GM12878 (cell line): ENCODE data around the gene SLC6A3.

ENCODE experiments used
- CTCF ChIP-seq, 3 experiments: IDR thresholded peaks in 2 of 3; conservative IDR thresholded peaks in 1 of 3; 2 replicates each; pipeline ENCODE4 v1.5.1; 2011; ENCODE audit warnings: low read depth in 3 of 3, low read length in 3 of 3, mild to moderate bottlenecking in 3 of 3, control low read depth in 2 of 3, moderate library complexity in 2 of 3, inconsistent platforms in 1 of 3, mixed read lengths in 1 of 3; ENCODE audit not compliant: control insufficient read depth in 2 of 3, insufficient read depth in 1 of 3; ENCODE audit errors: extremely low read depth in 1 of 3
- HCFC1 ChIP-seq: fragments of 150-350 bp; IDR thresholded peaks from 2 replicates; pipeline ENCODE4 v1.6.1; 2014; ENCODE audit warnings: low read length
- HDAC6 ChIP-seq: fragments of 200-600 bp; sonication (generic); IDR thresholded peaks from one replicate; pipeline ENCODE4 v1.8.0; 2017; ENCODE audit warnings: antibody characterized with exemption; ENCODE audit not compliant: unreplicated experiment
- NFIC ChIP-seq: IDR thresholded peaks from 2 replicates; pipeline ENCODE4 v1.6.1; 2012; ENCODE audit warnings: low read depth, mild to moderate bottlenecking, inconsistent platforms, low read length, moderate library complexity
- TCF7 ChIP-seq: IDR thresholded peaks from 2 replicates; pipeline ENCODE4 v1.6.1; 2014; ENCODE audit warnings: antibody characterized with exemption, borderline replicate concordance
- ZBTB4 ChIP-seq: fragments of 450-650 bp; formaldehyde crosslinking; IDR thresholded peaks from 2 replicates; pipeline ENCODE4 v1.4.0; 2022; ENCODE audit warnings: mild to moderate bottlenecking, moderate library complexity
- TF ChIP-seq, protein P1 (sequence below): IDR thresholded peaks from 2 replicates; pipeline ENCODE4 v1.6.1; 2011; ENCODE audit warnings: low read depth, low read length, improper control_type of control experiment, borderline replicate concordance

DNA sequence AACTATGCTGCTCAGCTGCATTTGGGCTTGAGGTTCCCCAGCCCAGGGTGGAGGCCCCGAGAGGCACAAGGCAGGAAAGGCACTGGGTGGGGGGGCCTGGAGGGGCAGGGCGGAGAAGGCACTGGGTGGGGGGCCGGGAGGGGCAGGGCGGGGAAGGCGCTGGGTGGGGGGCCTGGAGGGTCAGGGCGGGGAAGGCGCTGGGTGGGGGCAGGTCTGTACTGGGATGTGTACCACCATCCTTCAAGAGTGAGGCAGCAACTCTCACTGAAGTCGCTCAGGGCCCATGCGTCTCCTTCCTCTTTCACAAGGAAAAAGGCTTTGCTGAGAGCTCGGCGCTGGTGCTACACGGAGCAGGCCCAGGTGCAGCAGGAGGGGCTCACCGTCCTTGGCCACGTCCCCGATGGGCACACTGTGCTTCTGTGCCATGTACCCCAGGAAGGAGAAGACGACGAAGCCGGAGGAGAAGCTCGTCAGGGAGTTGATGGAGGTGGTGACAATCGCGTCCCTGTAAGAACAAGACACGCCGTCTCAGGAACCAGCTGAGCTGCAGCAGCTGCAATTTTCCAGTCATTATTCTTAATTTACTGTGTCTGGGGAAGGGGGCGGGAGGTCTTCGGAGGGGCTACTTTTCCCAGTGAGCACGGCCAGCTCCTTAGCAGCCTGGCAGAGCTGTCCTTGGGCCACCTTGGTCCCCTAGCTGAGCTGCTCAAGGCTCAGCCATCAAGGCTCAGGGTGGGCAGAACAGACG, 30.8 kb downstream of the SLC6A3 start:
- TF ChIP-seq, protein P1, sequence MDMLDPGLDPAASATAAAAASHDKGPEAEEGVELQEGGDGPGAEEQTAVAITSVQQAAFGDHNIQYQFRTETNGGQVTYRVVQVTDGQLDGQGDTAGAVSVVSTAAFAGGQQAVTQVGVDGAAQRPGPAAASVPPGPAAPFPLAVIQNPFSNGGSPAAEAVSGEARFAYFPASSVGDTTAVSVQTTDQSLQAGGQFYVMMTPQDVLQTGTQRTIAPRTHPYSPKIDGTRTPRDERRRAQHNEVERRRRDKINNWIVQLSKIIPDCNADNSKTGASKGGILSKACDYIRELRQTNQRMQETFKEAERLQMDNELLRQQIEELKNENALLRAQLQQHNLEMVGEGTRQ: no peak
- TF ChIP-seq HDAC6 (no peak), NFIC (no peak), ZBTB4 (CRISPR knock-in tag) (no peak), HCFC1 (no peak), TCF7 (no peak), CTCF (IDR thresholded peaks at IDR 0.05 in 2 of 3, conservative IDR thresholded peaks at IDR 0.05 in 1 of 3; ENCODE audit: control insufficient read depth in 2 of 3, extremely low read depth in 1 of 3, insufficient read depth in 1 of 3, low read depth in 3 of 3, low read length in 3 of 3) (no peak)
